Cardiac muscle cell (in vitro differentiated cells and primary cell): ENCODE data around the gene MACROD2. TPM values are rescaled to one million over a fixed set of nuclear protein-coding genes. Genes with fewer than 3 reads are reported as not detected.

Source experiments
- DNase-seq, 2 donors: peaks; one replicate each; pipeline versions ENCODE4 v3.0.0 to v3.0.0-alpha.2; 2010 to 2017; ENCODE audit warnings: low read depth in 1 of 2, low spot score in 1 of 2
- H3K27ac ChIP-seq: fragments of 200-600 bp; sonication (generic); 2 replicates; pipeline ENCODE4 v1.5.1; 2016
- H3K27me3 ChIP-seq: fragments of 200-600 bp; sonication (generic); 2 replicates; pipeline ENCODE4 v1.6.0; 2016; ENCODE audit warnings: control low read depth
- H3K36me3 ChIP-seq: fragments of 200-600 bp; sonication (generic); 2 replicates; pipeline ENCODE4 v1.5.1; 2016; ENCODE audit warnings: control low read depth
- H3K4me1 ChIP-seq: fragments of 200-600 bp; sonication (generic); 2 replicates; pipeline ENCODE4 v1.8.1; 2017; ENCODE audit warnings: low read depth, mild to moderate bottlenecking, mixed run types
- H3K4me3 ChIP-seq: fragments of 200-600 bp; sonication (generic); 2 replicates; pipeline ENCODE4 v1.5.1; 2016; ENCODE audit warnings: mild to moderate bottlenecking
- H3K9me3 ChIP-seq: fragments of 200-600 bp; sonication (generic); 2 replicates; pipeline ENCODE4 v1.5.1; 2017; ENCODE audit warnings: low read depth, mild to moderate bottlenecking, control low read depth
- polyA plus RNA-seq: library from polyadenylated mRNA; unstranded; fragments of >200 nt; fragmentation: Nextera tagmentation; extraction: Ambion mirVana; gene quantifications from 2 replicates; pipeline ENCODE4 v1.2.1, GENCODE V29; 2016
- total RNA-seq: library from RNA; depleted of rRNA; stranded (reverse); fragments of >200 nt; gene quantifications from 2 replicates; pipeline ENCODE4 v1.2.3, GENCODE V29; 2016
- TF ChIP-seq, protein P1 (sequence below): IDR thresholded peaks from 2 replicates; pipeline ENCODE4 v1.5.1; 2012; ENCODE audit warnings: low read depth, mild to moderate bottlenecking, low read length

MACROD2 gene
- total and polyA plus RNA-seq, 2 experiments from 2014 or later: 9.3 to 14.4 TPM

DNA sequence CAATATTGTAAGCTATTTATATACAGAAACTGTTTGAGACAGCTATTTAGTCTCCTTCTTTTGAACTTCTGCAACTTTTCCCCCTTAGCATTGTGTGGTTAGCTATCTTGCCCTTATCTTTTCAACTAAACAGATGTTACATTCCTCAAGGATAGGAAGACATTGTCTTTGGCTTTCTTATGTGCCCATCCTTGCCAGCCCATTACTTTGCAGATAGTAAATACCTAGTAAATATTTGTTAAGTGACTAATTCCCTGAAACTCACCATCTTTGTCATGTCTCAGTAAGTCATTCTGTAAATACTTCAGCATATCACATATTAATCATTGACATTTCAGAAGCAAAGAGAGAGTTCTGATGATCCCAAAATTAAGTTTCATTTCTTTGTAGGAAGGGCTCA is 411.2 kb downstream of the MACROD2 start:
- H3K27me3 ChIP-seq: no peaks in the 10 kb centered on the region
- TF ChIP-seq, protein P1, sequence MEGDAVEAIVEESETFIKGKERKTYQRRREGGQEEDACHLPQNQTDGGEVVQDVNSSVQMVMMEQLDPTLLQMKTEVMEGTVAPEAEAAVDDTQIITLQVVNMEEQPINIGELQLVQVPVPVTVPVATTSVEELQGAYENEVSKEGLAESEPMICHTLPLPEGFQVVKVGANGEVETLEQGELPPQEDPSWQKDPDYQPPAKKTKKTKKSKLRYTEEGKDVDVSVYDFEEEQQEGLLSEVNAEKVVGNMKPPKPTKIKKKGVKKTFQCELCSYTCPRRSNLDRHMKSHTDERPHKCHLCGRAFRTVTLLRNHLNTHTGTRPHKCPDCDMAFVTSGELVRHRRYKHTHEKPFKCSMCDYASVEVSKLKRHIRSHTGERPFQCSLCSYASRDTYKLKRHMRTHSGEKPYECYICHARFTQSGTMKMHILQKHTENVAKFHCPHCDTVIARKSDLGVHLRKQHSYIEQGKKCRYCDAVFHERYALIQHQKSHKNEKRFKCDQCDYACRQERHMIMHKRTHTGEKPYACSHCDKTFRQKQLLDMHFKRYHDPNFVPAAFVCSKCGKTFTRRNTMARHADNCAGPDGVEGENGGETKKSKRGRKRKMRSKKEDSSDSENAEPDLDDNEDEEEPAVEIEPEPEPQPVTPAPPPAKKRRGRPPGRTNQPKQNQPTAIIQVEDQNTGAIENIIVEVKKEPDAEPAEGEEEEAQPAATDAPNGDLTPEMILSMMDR: no peak
- H3K27ac ChIP-seq: no peak overlapping the region
- no peak overlapping the region for H3K4me3 ChIP-seq
- H3K9me3 ChIP-seq: no peaks in the 10 kb centered on the region
- H3K36me3 ChIP-seq: no peaks in the 10 kb centered on the region
- peak in 1 of 2 donors; percentile 14 for DNase-seq
- no peaks in the 10 kb centered on the region for H3K4me1 ChIP-seq

DNA sequence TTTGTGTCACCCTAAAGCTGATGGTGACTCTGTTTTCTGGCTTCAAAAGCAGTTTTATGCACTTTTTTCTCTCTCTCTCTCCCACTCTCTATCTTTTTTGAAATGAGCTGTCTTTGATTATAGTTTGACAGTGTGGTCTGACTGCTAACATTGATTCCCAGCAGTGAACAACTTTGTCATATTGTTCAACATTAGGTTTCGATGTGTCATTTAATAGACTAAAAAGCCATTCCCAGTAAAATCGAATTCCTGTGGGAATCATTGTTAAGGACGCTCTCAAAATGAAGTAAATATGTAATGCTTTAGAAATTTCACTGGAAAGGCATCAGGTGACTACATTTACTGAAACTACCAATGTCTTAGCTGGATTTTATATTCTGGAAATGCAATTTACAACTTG is 412.0 kb downstream of the MACROD2 start:
- Histone ChIP-seq H3K4me3 (no peak overlapping the region), H3K4me1 (peaks cover 4% of the 10 kb centered on the region), H3K9me3 (no peaks in the 10 kb centered on the region), H3K36me3 (no peaks in the 10 kb centered on the region), H3K27me3 (no peaks in the 10 kb centered on the region), H3K27ac (no peak overlapping the region)
- TF ChIP-seq, protein P1: no peak
- DNase-seq: no peak

DNA sequence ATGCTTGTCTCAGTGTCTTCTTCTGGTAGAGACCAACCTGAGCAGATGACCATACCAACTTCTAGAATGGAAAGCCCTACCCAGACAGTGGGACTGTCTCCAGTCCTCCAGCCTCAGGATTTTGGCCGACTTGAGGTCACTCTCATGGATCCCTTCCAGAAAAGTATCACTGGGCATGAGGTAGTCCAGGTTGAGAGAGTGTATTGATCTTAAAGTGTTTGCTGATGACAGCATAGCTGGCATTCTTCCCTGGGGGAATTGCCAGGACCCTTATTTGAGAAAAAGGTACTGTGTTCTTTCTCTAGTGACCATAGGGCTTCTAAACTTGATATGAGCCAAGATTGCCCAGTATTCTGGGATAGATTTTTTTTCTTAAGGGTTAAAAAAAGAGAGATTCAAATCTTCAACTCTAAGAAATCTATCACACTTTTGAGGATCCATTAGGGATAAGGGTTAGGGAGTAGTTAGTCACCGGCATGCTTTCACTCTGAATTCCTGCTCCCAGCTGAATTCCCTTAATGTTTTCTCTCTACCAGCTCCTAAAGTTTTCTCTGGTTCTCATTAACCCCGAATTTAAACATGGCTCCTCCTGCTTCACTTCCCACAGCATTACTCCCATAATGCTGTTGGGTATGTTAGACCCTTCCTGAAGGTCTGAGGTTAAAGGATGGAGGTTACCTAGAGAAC is 415.7 kb downstream of the MACROD2 start:
- TF ChIP-seq, protein P1: no peak
- Histone ChIP-seq H3K27me3 (no peaks in the 10 kb centered on the region), H3K4me1 (peaks cover 19% of the 10 kb centered on the region)

DNA sequence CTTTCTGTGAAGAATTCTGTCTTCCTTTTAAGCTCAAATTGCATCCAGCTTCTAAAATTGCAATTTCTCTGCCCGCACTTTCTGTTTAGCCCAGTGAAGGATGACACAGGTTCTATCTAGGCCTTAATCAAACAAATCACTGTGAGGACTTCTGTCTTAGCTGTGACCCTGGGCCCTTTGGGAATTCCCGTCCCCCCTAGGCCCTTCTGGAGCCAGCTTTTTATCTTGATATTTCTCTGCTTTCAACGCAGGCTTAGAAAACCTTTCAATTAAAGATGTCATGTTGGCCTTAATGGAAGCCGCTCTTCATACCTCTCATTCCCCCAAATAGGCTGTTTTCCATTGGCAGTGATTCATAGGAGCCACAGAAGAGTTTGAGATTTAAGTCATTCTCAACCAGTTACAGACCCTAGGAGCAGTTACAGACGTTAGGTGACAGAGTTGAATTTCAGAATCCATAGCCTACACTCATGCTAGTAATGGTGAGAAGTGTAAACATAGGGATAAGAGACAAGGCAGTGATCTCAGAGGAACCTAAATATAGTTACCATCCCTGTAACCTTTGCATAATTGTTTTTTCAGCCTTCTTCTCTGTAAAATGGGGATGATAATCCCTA is 416.9 kb downstream of the MACROD2 start:
- TF ChIP-seq, protein P1: no peak
- H3K4me3 ChIP-seq: no peak overlapping the region
- H3K27me3 ChIP-seq: no peaks in the 10 kb centered on the region
- no peaks in the 10 kb centered on the region for H3K9me3 ChIP-seq
- DNase-seq: no peak
- no peaks in the 10 kb centered on the region for H3K36me3 ChIP-seq
- peak overlapping the region; percentile 1 for H3K27ac ChIP-seq
- peaks cover 19% of the 10 kb centered on the region for H3K4me1 ChIP-seq

More for the DNA sequence above, 415.7 kb downstream of the MACROD2 start:
- Histone ChIP-seq H3K4me3 (no peak overlapping the region), H3K9me3 (no peaks in the 10 kb centered on the region), H3K36me3 (no peaks in the 10 kb centered on the region), H3K27ac (no peak overlapping the region)
- DNase-seq: no peak

DNA sequence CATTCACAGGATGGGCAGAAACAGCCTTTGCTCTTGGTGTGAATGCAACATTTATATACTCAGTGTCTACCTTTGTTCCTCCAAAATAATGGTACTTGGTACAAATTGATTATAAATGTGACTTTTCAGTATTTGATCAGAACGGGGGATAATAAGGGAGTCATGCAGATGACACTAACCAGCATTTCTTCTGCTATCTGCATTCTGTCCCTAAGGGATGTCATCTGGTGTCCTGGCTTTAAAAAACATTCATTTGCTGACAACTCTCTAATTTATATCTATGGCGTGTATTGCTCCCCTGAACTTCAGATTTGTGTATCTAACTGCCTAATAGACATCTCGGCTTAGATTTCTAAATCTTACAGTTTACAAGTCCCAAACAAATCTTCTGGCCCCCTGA is 418.5 kb downstream of the MACROD2 start:
- no peak overlapping the region for H3K27ac ChIP-seq
- H3K4me3 ChIP-seq: no peak overlapping the region
- no peak for DNase-seq
- H3K36me3 ChIP-seq: no peaks in the 10 kb centered on the region
- H3K4me1 ChIP-seq: peaks cover 19% of the 10 kb centered on the region
- no peaks in the 10 kb centered on the region for H3K27me3 ChIP-seq
- no peaks in the 10 kb centered on the region for H3K9me3 ChIP-seq
- TF ChIP-seq, protein P1: no peak
